ENCODE results near the gene BIRC2. TPM values are rescaled to one million over a fixed set of nuclear protein-coding genes. Genes with fewer than 3 reads are reported as not detected.

Gene BIRC2
- total RNA-seq, 1 experiment from 2014 or later = 53.5 TPM

DNA sequence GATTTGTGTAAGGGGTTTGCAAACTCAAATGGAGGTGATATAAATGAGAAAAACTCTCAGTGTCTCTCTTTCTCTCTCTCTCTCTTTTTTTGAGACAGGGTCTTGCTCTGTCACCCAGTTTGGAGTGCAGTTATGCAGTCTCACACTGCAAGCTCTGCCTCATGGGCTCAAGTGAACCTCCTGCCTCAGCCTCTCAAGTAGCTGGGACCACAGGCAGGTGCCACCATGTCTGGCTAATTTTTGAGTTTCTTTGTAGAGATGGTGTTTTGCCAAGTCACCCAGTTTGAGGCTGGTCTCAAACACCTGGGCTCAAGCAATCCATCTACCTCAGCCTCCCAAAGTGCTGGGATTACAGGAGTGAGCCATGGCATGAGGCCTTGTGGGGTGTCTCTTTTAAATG is 26.8 kb upstream of the BIRC2 start:
- no peak overlapping the region for H3K4me3 Mint-ChIP-seq (ENCODE audit: unreplicated experiment)
- H3K4me1 Mint-ChIP-seq (ENCODE audit: low read depth, unreplicated experiment) = peaks cover 13% of the 10 kb centered on the region
- POLR2A ChIA-PET = no interaction called here
- no peaks in the 10 kb centered on the region for H3K9me3 Mint-ChIP-seq (ENCODE audit: unreplicated experiment)
- DNase-seq = no peak
- H3K36me3 Mint-ChIP-seq (ENCODE audit: insufficient read depth, unreplicated experiment) = peaks cover 7% of the 10 kb centered on the region
- no peaks in the 10 kb centered on the region for H3K27me3 Mint-ChIP-seq (ENCODE audit: insufficient read depth, unreplicated experiment)
- no peak overlapping the region for H3K4me3 ChIP-seq (ENCODE audit: low read depth, low read length)
- H3K9me3 ChIP-seq = no peaks in the 10 kb centered on the region
- intact Hi-C loops (cut with micrococcal nuclease; ENCODE audit: unreplicated experiment) = no loop called here
- no peaks in the 10 kb centered on the region for H3K36me3 ChIP-seq (ENCODE audit: control insufficient read depth, insufficient read depth, low read length)
- H3K27ac Mint-ChIP-seq (ENCODE audit: unreplicated experiment) = no peak overlapping the region
- BruUV-seq (replicated peaks) = no TSS peak
- TF ChIP-seq, protein P1, sequence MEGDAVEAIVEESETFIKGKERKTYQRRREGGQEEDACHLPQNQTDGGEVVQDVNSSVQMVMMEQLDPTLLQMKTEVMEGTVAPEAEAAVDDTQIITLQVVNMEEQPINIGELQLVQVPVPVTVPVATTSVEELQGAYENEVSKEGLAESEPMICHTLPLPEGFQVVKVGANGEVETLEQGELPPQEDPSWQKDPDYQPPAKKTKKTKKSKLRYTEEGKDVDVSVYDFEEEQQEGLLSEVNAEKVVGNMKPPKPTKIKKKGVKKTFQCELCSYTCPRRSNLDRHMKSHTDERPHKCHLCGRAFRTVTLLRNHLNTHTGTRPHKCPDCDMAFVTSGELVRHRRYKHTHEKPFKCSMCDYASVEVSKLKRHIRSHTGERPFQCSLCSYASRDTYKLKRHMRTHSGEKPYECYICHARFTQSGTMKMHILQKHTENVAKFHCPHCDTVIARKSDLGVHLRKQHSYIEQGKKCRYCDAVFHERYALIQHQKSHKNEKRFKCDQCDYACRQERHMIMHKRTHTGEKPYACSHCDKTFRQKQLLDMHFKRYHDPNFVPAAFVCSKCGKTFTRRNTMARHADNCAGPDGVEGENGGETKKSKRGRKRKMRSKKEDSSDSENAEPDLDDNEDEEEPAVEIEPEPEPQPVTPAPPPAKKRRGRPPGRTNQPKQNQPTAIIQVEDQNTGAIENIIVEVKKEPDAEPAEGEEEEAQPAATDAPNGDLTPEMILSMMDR (IDR thresholded peaks at IDR 0.05; ENCODE audit: insufficient read depth in 1 of 2, low read depth in 1 of 2, low read length in 1 of 2, severe bottlenecking in 1 of 2, unreplicated experiment in 1 of 2) = no peak
- peaks cover 12% of the 10 kb centered on the region for H3K4me1 ChIP-seq
- H3K27me3 ChIP-seq (replicated peaks; ENCODE audit: control insufficient read depth, insufficient read depth, low read length) = no peaks in the 10 kb centered on the region
- CTCF ChIA-PET = interaction anchor here (1.0 kb wide), 1 partner anchor 26 kb away, joined by 4 read pairs; no protein-coding TSS in a partner anchor

DNA sequence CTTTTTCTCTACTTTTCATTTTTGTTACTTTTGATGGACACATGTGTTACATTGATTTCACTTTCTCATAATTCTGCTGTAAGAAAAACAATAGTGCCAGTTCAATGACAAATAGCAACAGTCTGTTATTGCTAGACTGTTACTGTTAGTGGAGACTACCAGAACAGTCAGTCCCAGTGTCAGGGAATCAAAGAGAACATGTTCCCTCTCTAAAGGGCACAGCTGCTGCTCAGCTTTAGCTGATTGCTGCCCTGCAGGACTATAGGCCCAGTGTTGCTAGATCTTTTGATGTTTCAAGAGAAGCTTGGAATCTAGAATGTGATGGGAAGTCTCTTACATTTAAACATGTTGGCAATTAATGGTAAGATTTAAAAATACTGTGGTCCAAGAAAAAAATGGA is 26.3 kb upstream of the BIRC2 start:
- TF ChIP-seq, protein P1 (IDR thresholded peaks at IDR 0.05; ENCODE audit: insufficient read depth in 1 of 2, low read depth in 1 of 2, low read length in 1 of 2, severe bottlenecking in 1 of 2, unreplicated experiment in 1 of 2) = no peak
- no peaks in the 10 kb centered on the region for H3K36me3 ChIP-seq (ENCODE audit: control insufficient read depth, insufficient read depth, low read length)
- BruUV-seq (replicated peaks) = no TSS peak
- H3K4me1 ChIP-seq = peaks cover 12% of the 10 kb centered on the region
- H3K27me3 ChIP-seq (replicated peaks; ENCODE audit: control insufficient read depth, insufficient read depth, low read length) = no peaks in the 10 kb centered on the region
- DNase-seq = no peak
- no peak overlapping the region for H3K27ac Mint-ChIP-seq (ENCODE audit: unreplicated experiment)
- no peak overlapping the region for H3K4me3 ChIP-seq (ENCODE audit: low read depth, low read length)
- no peaks in the 10 kb centered on the region for H3K27me3 Mint-ChIP-seq (ENCODE audit: insufficient read depth, unreplicated experiment)
- peaks cover 7% of the 10 kb centered on the region for H3K36me3 Mint-ChIP-seq (ENCODE audit: insufficient read depth, unreplicated experiment)
- peaks cover 13% of the 10 kb centered on the region for H3K4me1 Mint-ChIP-seq (ENCODE audit: low read depth, unreplicated experiment)
- H3K9me3 Mint-ChIP-seq (ENCODE audit: unreplicated experiment) = no peaks in the 10 kb centered on the region
- no peaks in the 10 kb centered on the region for H3K9me3 ChIP-seq
- intact Hi-C loops (cut with micrococcal nuclease; ENCODE audit: unreplicated experiment) = no loop called here
- POLR2A ChIA-PET = no interaction called here
- CTCF ChIA-PET = no interaction called here
- no peak overlapping the region for H3K4me3 Mint-ChIP-seq (ENCODE audit: unreplicated experiment)

DNA sequence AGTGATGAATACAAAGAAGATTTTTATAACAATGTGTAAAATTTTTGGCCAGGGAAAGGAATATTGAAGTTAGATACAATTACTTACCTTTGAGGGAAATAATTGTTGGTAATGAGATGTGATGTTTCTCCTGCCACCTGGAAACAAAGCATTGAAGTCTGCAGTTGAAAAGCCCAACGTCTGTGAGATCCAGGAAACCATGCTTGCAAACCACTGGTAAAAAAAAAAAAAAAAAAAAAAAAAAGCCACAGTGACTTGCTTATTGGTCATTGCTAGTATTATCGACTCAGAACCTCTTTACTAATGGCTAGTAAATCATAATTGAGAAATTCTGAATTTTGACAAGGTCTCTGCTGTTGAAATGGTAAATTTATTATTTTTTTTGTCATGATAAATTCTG is 24.5 kb upstream of the BIRC2 start:
- peaks cover 6% of the 10 kb centered on the region for H3K4me1 Mint-ChIP-seq (ENCODE audit: low read depth, unreplicated experiment)
- Histone ChIP-seq H3K4me1 (0 out of 2 replicates have a peak, but pooled peaks cover 5% of the 10 kb centered on the region), H3K4me3 (ENCODE audit: low read depth, low read length) (no peak overlapping the region), H3K36me3 (ENCODE audit: control insufficient read depth, insufficient read depth, low read length) (no peaks in the 10 kb centered on the region), H3K9me3 (no peaks in the 10 kb centered on the region), H3K27me3 (replicated peaks; ENCODE audit: control insufficient read depth, insufficient read depth, low read length) (no peaks in the 10 kb centered on the region)
- no peak overlapping the region for H3K27ac Mint-ChIP-seq (ENCODE audit: unreplicated experiment)
- H3K4me3 Mint-ChIP-seq (ENCODE audit: unreplicated experiment) = no peak overlapping the region
- no peaks in the 10 kb centered on the region for H3K9me3 Mint-ChIP-seq (ENCODE audit: unreplicated experiment)
- POLR2A ChIA-PET = no interaction called here
- TF ChIP-seq, protein P1 (IDR thresholded peaks at IDR 0.05; ENCODE audit: insufficient read depth in 1 of 2, low read depth in 1 of 2, low read length in 1 of 2, severe bottlenecking in 1 of 2, unreplicated experiment in 1 of 2) = no peak
- no peaks in the 10 kb centered on the region for H3K27me3 Mint-ChIP-seq (ENCODE audit: insufficient read depth, unreplicated experiment)
- H3K36me3 Mint-ChIP-seq (ENCODE audit: insufficient read depth, unreplicated experiment) = peaks cover under 1% of the 10 kb centered on the region
- intact Hi-C loops (cut with micrococcal nuclease; ENCODE audit: unreplicated experiment) = no loop called here
- CTCF ChIA-PET = no interaction called here
- DNase-seq = no peak
- BruUV-seq (replicated peaks) = no TSS peak

Data from Caco-2 (cell line).